Tibial artery (tissue), 4 donors: Measurements from ENCODE around the gene PIGV.

Experiments
- DNase-seq, 2 donors: peaks; one replicate each; pipeline ENCODE4 v3.0.0-alpha.2; 2019
- H3K27ac ChIP-seq, 2 donors: fragments of 200-600 bp; sonication (generic) in 1 of 2; 1 replicate in 1 of 2; 2 replicates in 1 of 2; pipeline ENCODE4 v1.5.1; 2018 to 2019; ENCODE audit warnings: mild to moderate bottlenecking in 1 of 2
- H3K27me3 ChIP-seq, 2 donors: fragments of 200-600 bp; sonication (generic) in 1 of 2; one replicate each; pipeline versions ENCODE4 v1.5.1 to v1.6.0; 2016 to 2019
- H3K36me3 ChIP-seq, 3 donors: fragments of 200-600 bp; sonication (generic) in 2 of 3; one replicate each; pipeline ENCODE4 v1.5.1; 2016 to 2019; ENCODE audit warnings: mild to moderate bottlenecking in 2 of 3
- H3K4me1 ChIP-seq, 4 donors: fragments of 200-600 bp; sonication (generic) in 2 of 4; 1 replicate in 3 of 4; 2 replicates in 1 of 4; pipeline ENCODE4 v1.5.1; 2016 to 2019
- H3K4me3 ChIP-seq, 2 donors: fragments of 200-600 bp; sonication (generic) in 1 of 2; 1 replicate in 1 of 2; 2 replicates in 1 of 2; pipeline ENCODE4 v1.5.1; 2018 to 2019; ENCODE audit warnings: mild to moderate bottlenecking in 2 of 2
- H3K9me3 ChIP-seq, 3 donors: fragments of 200-600 bp; sonication (generic) in 1 of 3; one replicate each; pipeline ENCODE4 v1.5.1; 2016 to 2019
- CTCF ChIP-seq, 2 experiments: fragments of 200-600 bp in 1 of 2; fragments of 450-650 bp in 1 of 2; IDR thresholded peaks; one replicate each; pipeline ENCODE4 v1.5.1; 2017 to 2019; ENCODE audit warnings: antibody characterized with exemption in 2 of 2, mild to moderate bottlenecking in 1 of 2, moderate library complexity in 1 of 2
- intact Hi-C: fragments of 100-400 bp; cut with DNase I; formaldehyde crosslinking; loops from one replicate; pipeline ENCODE4 v1.15.0; 2023; ENCODE audit warnings: low total_unique reads

The PIGV gene

GRCh38 chr1:26744075-26744959 is 43.4 kb upstream of the PIGV start:
- peak overlapping the region; percentile 26 to 58 for H3K27ac ChIP-seq

GRCh38 chr1:26745191-26745590 is 42.6 kb upstream of the PIGV start:
- Histone ChIP-seq H3K27ac (peak overlapping the region; percentile 26 to 58), H3K4me3 (no peak overlapping the region), H3K36me3 (peaks cover 0 to 55% (median 14%) of the 10 kb centered on the region in 3 donors), H3K27me3 (no peaks in the 10 kb centered on the region), H3K4me1 (peaks cover 0 to 62% (median 39%) of the 10 kb centered on the region in 4 donors), H3K9me3 (no peaks in the 10 kb centered on the region)
- DNase-seq: no peak
- intact Hi-C loops: no loop called here
- TF ChIP-seq CTCF (IDR thresholded peaks at IDR 0.05): no peak

More at GRCh38 chr1:26744075-26744959, 43.4 kb upstream of the PIGV start:
- H3K4me3 ChIP-seq: no peak overlapping the region
- H3K4me1 ChIP-seq: peaks cover 0 to 53% (median 33%) of the 10 kb centered on the region in 4 donors
- intact Hi-C loops: no loop called here
- no peaks in the 10 kb centered on the region for H3K27me3 ChIP-seq
- peak; percentile 82 to 89 for DNase-seq
- TF ChIP-seq CTCF (IDR thresholded peaks at IDR 0.05): no peak
- H3K9me3 ChIP-seq: no peaks in the 10 kb centered on the region
- peaks cover 0 to 63% (median 14%) of the 10 kb centered on the region in 3 donors for H3K36me3 ChIP-seq

GRCh38 chr1:26747048-26747447 is 40.7 kb upstream of the PIGV start:
- H3K4me1 ChIP-seq: peaks cover 0 to 67% (median 38%) of the 10 kb centered on the region in 4 donors
- no peak for TF ChIP-seq CTCF (IDR thresholded peaks at IDR 0.05)
- peak overlapping the region in 1 of 2 donors; percentile 58 for H3K27ac ChIP-seq
- no peaks in the 10 kb centered on the region for H3K9me3 ChIP-seq
- no peaks in the 10 kb centered on the region for H3K27me3 ChIP-seq
- intact Hi-C loops: no loop called here
- H3K4me3 ChIP-seq: no peak overlapping the region
- H3K36me3 ChIP-seq: peaks cover 0 to 44% (median 3%) of the 10 kb centered on the region in 3 donors
- no peak for DNase-seq

GRCh38 chr1:26748351-26748750 is 39.4 kb upstream of the PIGV start:
- Histone ChIP-seq H3K9me3 (no peaks in the 10 kb centered on the region), H3K27me3 (no peaks in the 10 kb centered on the region), H3K4me1 (peaks cover 2 to 76% (median 47%) of the 10 kb centered on the region in 4 donors), H3K36me3 (peaks cover 0 to 32% (median 0%) of the 10 kb centered on the region in 3 donors), H3K4me3 (no peak overlapping the region), H3K27ac (peak overlapping the region in 1 of 2 donors; percentile 55)
- intact Hi-C loops: no loop called here
- TF ChIP-seq CTCF (IDR thresholded peaks at IDR 0.05): no peak
- DNase-seq: no peak

- peak overlapping the region; percentile 9 to 55 for H3K27ac ChIP-seq
These were observed 38.3 kb upstream of the PIGV start for GRCh38 chr1:26749458-26749857.

More at GRCh38 chr1:26749458-26749857, 38.3 kb upstream of the PIGV start:
- Histone ChIP-seq H3K4me3 (no peak overlapping the region), H3K27me3 (no peaks in the 10 kb centered on the region), H3K9me3 (no peaks in the 10 kb centered on the region), H3K36me3 (peaks cover 0 to 37% (median 0%) of the 10 kb centered on the region in 3 donors), H3K4me1 (peaks cover 4 to 72% (median 46%) of the 10 kb centered on the region in 4 donors)
- TF ChIP-seq CTCF (IDR thresholded peaks at IDR 0.05): no peak
- DNase-seq: no peak
- intact Hi-C loops: no loop called here
